ENCODE results near the gene EVC. TPM values are rescaled to one million over a fixed set of nuclear protein-coding genes. Genes with fewer than 3 reads are reported as not detected.
A peak's percentile ranks its signal among the peaks of the same experiment; 100 is the strongest.
"Not testable (repeated sequence)": the region's sequence is repeated elsewhere in the genome, so short reads cannot be mapped to it uniquely, and the experiment has no call there.

Gene EVC
- total RNA-seq, 1 donor from 2014 or later = 9.5 TPM

GRCh38 chr4:5808081-5808741, 97.2 kb downstream of the EVC start:
- FAIRE-seq (no peak), DNase-seq (ENCODE audit: low read depth) (no peak)
- no peak for TF ChIP-seq CTCF (IDR thresholded peaks at IDR 0.05; ENCODE audit: insufficient read depth, low read length, severe bottlenecking)
- Histone ChIP-seq H3K27me3 (ENCODE audit: control insufficient read depth, insufficient read depth, low read length) (no peaks in the 10 kb centered on the region), H3K4me3 (ENCODE audit: low read depth, low read length) (no peak overlapping the region), H3K36me3 (ENCODE audit: control insufficient read depth, insufficient read depth, low read length) (peaks cover 35% of the 10 kb centered on the region)

- Histone ChIP-seq H3K27me3 (ENCODE audit: control insufficient read depth, insufficient read depth, low read length) (no peaks in the 10 kb centered on the region), H3K4me3 (ENCODE audit: low read depth, low read length) (no peak overlapping the region), H3K36me3 (ENCODE audit: control insufficient read depth, insufficient read depth, low read length) (peaks cover 41% of the 10 kb centered on the region)
- TF ChIP-seq CTCF (IDR thresholded peaks at IDR 0.05; ENCODE audit: insufficient read depth, low read length, severe bottlenecking) = no peak
- DNase-seq (ENCODE audit: low read depth) = no peak
- peak; percentile 52 for FAIRE-seq
These were observed 98.3 kb downstream of the EVC start for GRCh38 chr4:5809216-5809776.

- FAIRE-seq (no peak), DNase-seq (ENCODE audit: low read depth) (no peak)
- peaks cover 35% of the 10 kb centered on the region for H3K36me3 ChIP-seq (ENCODE audit: control insufficient read depth, insufficient read depth, low read length)
- H3K4me3 ChIP-seq (ENCODE audit: low read depth, low read length) = no peak overlapping the region
- TF ChIP-seq CTCF (IDR thresholded peaks at IDR 0.05; ENCODE audit: insufficient read depth, low read length, severe bottlenecking) = no peak
- H3K27me3 ChIP-seq (ENCODE audit: control insufficient read depth, insufficient read depth, low read length) = no peaks in the 10 kb centered on the region
These were observed 99.2 kb downstream of the EVC start for GRCh38 chr4:5810151-5810550.

GRCh38 chr4:5810770-5811430, 99.9 kb downstream of the EVC start:
- TF ChIP-seq CTCF (IDR thresholded peaks at IDR 0.05; ENCODE audit: insufficient read depth, low read length, severe bottlenecking) = no peak
- H3K4me3 ChIP-seq (ENCODE audit: low read depth, low read length) = no peak overlapping the region
- H3K27me3 ChIP-seq (ENCODE audit: control insufficient read depth, insufficient read depth, low read length) = no peaks in the 10 kb centered on the region
- FAIRE-seq = no peak
- DNase-seq (ENCODE audit: low read depth) = no peak
- peaks cover 34% of the 10 kb centered on the region for H3K36me3 ChIP-seq (ENCODE audit: control insufficient read depth, insufficient read depth, low read length)

- FAIRE-seq; H3K4me3 ChIP-seq (ENCODE audit: low read depth, low read length); H3K27me3 ChIP-seq (ENCODE audit: control insufficient read depth, insufficient read depth, low read length); DNase-seq (ENCODE audit: low read depth): not testable (repeated sequence)
- peaks cover 36% of the 10 kb centered on the region for H3K36me3 ChIP-seq (ENCODE audit: control insufficient read depth, insufficient read depth, low read length)
These were observed 101.1 kb downstream of the EVC start for GRCh38 chr4:5812057-5812456.

GRCh38 chr4:5812506-5813229, 101.7 kb downstream of the EVC start:
- FAIRE-seq = peak; percentile 18
- Histone ChIP-seq H3K4me3 (ENCODE audit: low read depth, low read length) (no peak overlapping the region), H3K27me3 (ENCODE audit: control insufficient read depth, insufficient read depth, low read length) (no peaks in the 10 kb centered on the region), H3K36me3 (ENCODE audit: control insufficient read depth, insufficient read depth, low read length) (peaks cover 32% of the 10 kb centered on the region)
- TF ChIP-seq CTCF (IDR thresholded peaks at IDR 0.05; ENCODE audit: insufficient read depth, low read length, severe bottlenecking) = peak; percentile 69
- peak; percentile 64 for DNase-seq (ENCODE audit: low read depth)
